Stimulated activated CD8-positive, alpha-beta memory T cell treated with anti-CD3 and anti-CD28 coated beads, Interleukin-7, amount 100 ng/mL, for 48 hours (primary cell): ENCODE measurements around the gene CBS.
"Not testable (repeated sequence)": the region's sequence is repeated elsewhere in the genome, so short reads cannot be mapped to it uniquely, and the experiment has no call there.

Experiments
- DNase-seq, 2 donors: peaks; one replicate each; pipeline ENCODE4 v3.0.0-alpha.2; 2020; ENCODE audit warnings: low read depth in 1 of 2; ENCODE audit errors: extremely low read depth in 1 of 2

The CBS gene

GRCh38 chr21:43069682-43070081 is 6.0 kb downstream of the CBS start:
- DNase-seq, result not testable (repeated sequence)

- DNase-seq, result not testable (repeated sequence)
Measured at GRCh38 chr21:43068065-43068464, 7.6 kb downstream of the CBS start.

GRCh38 chr21:43066690-43067089 is 8.9 kb downstream of the CBS start:
- DNase-seq, result not testable (repeated sequence)

- DNase-seq, result not testable (repeated sequence)
Measured at GRCh38 chr21:43065991-43066390, 9.6 kb downstream of the CBS start.

- DNase-seq, result not testable (repeated sequence)
Measured at GRCh38 chr21:43064265-43064917, 11.2 kb downstream of the CBS start.

- DNase-seq, result not testable (repeated sequence)
Measured at GRCh38 chr21:43062955-43063664, 12.5 kb downstream of the CBS start.

- DNase-seq, result not testable (repeated sequence)
Measured at GRCh38 chr21:43053112-43053511, 22.5 kb downstream of the CBS start.

- not testable (repeated sequence) for DNase-seq
Measured at GRCh38 chr21:43045876-43046821, 29.5 kb downstream of the CBS start.

- not testable (repeated sequence) for DNase-seq
Measured at GRCh38 chr21:43045165-43045875, 30.3 kb downstream of the CBS start.

- not testable (repeated sequence) for DNase-seq
Measured at GRCh38 chr21:43044547-43044946, 31.1 kb downstream of the CBS start.

GRCh38 chr21:43043291-43043690 is 32.3 kb downstream of the CBS start:
- DNase-seq, result not testable (repeated sequence)

- DNase-seq, result not testable (repeated sequence)
Measured at GRCh38 chr21:43042169-43042568, 33.5 kb downstream of the CBS start.

GRCh38 chr21:43038659-43039044 is 37.0 kb downstream of the CBS start:
- DNase-seq, result not testable (repeated sequence)

GRCh38 chr21:43037918-43038658 is 37.5 kb downstream of the CBS start:
- DNase-seq, result not testable (repeated sequence)

- DNase-seq, result not testable (repeated sequence)
Measured at GRCh38 chr21:43036889-43037288, 38.7 kb downstream of the CBS start.

GRCh38 chr21:43034826-43035225 is 40.8 kb downstream of the CBS start:
- DNase-seq, result no peak

- DNase-seq, result no peak
Measured at GRCh38 chr21:43034101-43034500, 41.5 kb downstream of the CBS start.

GRCh38 chr21:43031121-43031619 is 44.5 kb downstream of the CBS start:
- no peak for DNase-seq

- DNase-seq, result no peak
Measured at GRCh38 chr21:43029785-43030184, 45.9 kb downstream of the CBS start.
